K562 (cell line): ENCODE results near the gene MRPL55. TPM values are rescaled to one million over a fixed set of nuclear protein-coding genes. Genes with fewer than 3 reads are reported as not detected.

Source experiments
- ATAC-seq: fragments of 200-7000 bp; cut with Tn5 transposase; 3 replicates; pipeline ENCODE4 v1.9.1; 2020; ENCODE audit warnings: moderate library complexity
- BruUV-seq: library from RNA; stranded (reverse); fragments of 400-500 nt; replicated peaks from 2 replicates; lab custom pipeline; 2021; lab: Mats Ljungman, UMichigan
- CTCF ChIA-PET: fragments of 300-600 bp; formaldehyde crosslinking; extraction: SDS; loops from one replicate; lab custom pipeline; 2021; ENCODE audit warnings: low intra/inter-chr PET ratio; lab: Yijun Ruan, JAX
- POLR2A ChIA-PET: fragments of 300-600, 350-650 bp; sonication (Branson Sonifier 250); formaldehyde crosslinking; extraction: SDS; loops from one replicate; lab custom pipeline; 2021; ENCODE audit warnings: antibody characterized with exemption, inconsistent platforms; lab: Yijun Ruan, JAX
- DNase-seq, 4 experiments: peaks; one replicate each; pipeline versions ENCODE4 v3.0.0 to v3.0.0-alpha.2; 2011 to 2018; ENCODE audit warnings: low spot score in 3 of 4, mixed read lengths in 3 of 4; ENCODE audit errors: extremely low read depth in 1 of 4
- FAIRE-seq: peaks from 2 replicates; lab custom pipeline; 2011; peaks lifted over from hg19 to GRCh38; lab: Jason Lieb, UNC
- H2AFZ ChIP-seq: 2 replicates; pipeline ENCODE4 v1.6.0; 2011; ENCODE audit warnings: low read depth, low read length, control low read depth, inconsistent platforms
- H3K27ac ChIP-seq: fragments of 200-600 bp; 3 replicates; pipeline ENCODE4 v1.8.0; 2011; ENCODE audit warnings: low read depth, mild to moderate bottlenecking, control low read depth, inconsistent platforms, low read length, moderate library complexity, mixed read lengths; ENCODE audit errors: extremely low read depth
- H3K27me3 ChIP-seq, 2 experiments: fragments of 300-600 bp in 1 of 2; 2 replicates in 1 of 2; 3 replicates in 1 of 2; pipeline versions ENCODE4 v1.6.0 to v1.8.0; 2011; ENCODE audit warnings: inconsistent platforms in 2 of 2, low read length in 2 of 2, mild to moderate bottlenecking in 1 of 2, mixed read lengths in 1 of 2, moderate library complexity in 1 of 2; ENCODE audit not compliant: control insufficient read depth in 2 of 2, insufficient read depth in 2 of 2
- H3K36me3 ChIP-seq: fragments of 300-600 bp; 3 replicates; pipeline ENCODE4 v1.8.0; 2011; ENCODE audit warnings: mild to moderate bottlenecking, low read length, inconsistent platforms; ENCODE audit not compliant: control insufficient read depth, insufficient read depth
- H3K4me1 ChIP-seq, 2 experiments: fragments of 200-600 bp in 1 of 2; replicated peaks in 1 of 2; 2 replicates in 1 of 2; 3 replicates in 1 of 2; pipeline versions ENCODE4 v1.5.1 to v1.8.0; 2011; ENCODE audit warnings: inconsistent platforms in 2 of 2, low read length in 2 of 2, mild to moderate bottlenecking in 1 of 2, mixed read lengths in 1 of 2, moderate library complexity in 1 of 2; ENCODE audit not compliant: control insufficient read depth in 2 of 2, insufficient read depth in 2 of 2
- H3K4me2 ChIP-seq: 2 replicates; pipeline ENCODE4 v1.6.1; 2011; ENCODE audit warnings: low read length, control low read depth, inconsistent platforms, mixed read lengths; ENCODE audit not compliant: insufficient read depth
- H3K4me3 ChIP-seq: fragments of 200-600 bp; sonication (generic), shearing (Covaris generic); 2 replicates; pipeline ENCODE4 v1.5.1; 2016; ENCODE audit warnings: control low read depth, inconsistent platforms
- H3K79me2 ChIP-seq: fragments of 200-600 bp; 3 replicates; pipeline ENCODE4 v1.8.0; 2011; ENCODE audit warnings: low read length, inconsistent platforms; ENCODE audit not compliant: control insufficient read depth, insufficient read depth
- H3K9ac ChIP-seq, 2 experiments: 2 replicates each; pipeline versions ENCODE4 v1.6.0 to v1.6.1; 2011; ENCODE audit warnings: low read depth in 2 of 2, low read length in 2 of 2, control low read depth in 1 of 2, inconsistent platforms in 1 of 2, mild to moderate bottlenecking in 1 of 2, mixed read lengths in 1 of 2; ENCODE audit not compliant: insufficient read depth in 1 of 2
- H3K9me1 ChIP-seq: one replicate; pipeline ENCODE4 v1.6.0; 2011; ENCODE audit warnings: inconsistent platforms, mild to moderate bottlenecking, low read length, moderate library complexity; ENCODE audit not compliant: control insufficient read depth, insufficient read depth
- H3K9me3 ChIP-seq: replicated peaks from 2 replicates; pipeline ENCODE4 v1.5.1; 2011; ENCODE audit warnings: low read depth, low read length, inconsistent platforms; ENCODE audit not compliant: control insufficient read depth, insufficient read depth
- H4K20me1 ChIP-seq: replicated peaks from 2 replicates; pipeline ENCODE4 v1.6.1; 2011; ENCODE audit warnings: low read length, inconsistent platforms, mixed read lengths; ENCODE audit not compliant: control insufficient read depth, insufficient read depth
- CXXC5 ChIP-seq: fragments of 250-450 bp; sonication (Bioruptor Pico); IDR thresholded peaks from 2 replicates; pipeline ENCODE4 v1.8.0; 2022; ENCODE audit warnings: inconsistent platforms, mild to moderate bottlenecking, moderate library complexity
- DMBX1 ChIP-seq: fragments of 250-450 bp; sonication (Bioruptor Pico); IDR thresholded peaks from 2 replicates; pipeline ENCODE4 v1.8.0; 2022; ENCODE audit warnings: inconsistent platforms, mild to moderate bottlenecking, moderate library complexity, borderline replicate concordance
- MYBL2 ChIP-seq, 2 experiments: fragments of 450-650 bp in 1 of 2; sonication (generic) in 1 of 2; formaldehyde crosslinking in 1 of 2; IDR thresholded peaks; 2 replicates each; pipeline versions ENCODE4 v1.6.1 to v1.8.1; 2017 to 2022; ENCODE audit warnings: borderline replicate concordance in 1 of 2, inconsistent platforms in 1 of 2, low read depth in 1 of 2, mild to moderate bottlenecking in 1 of 2, missing genetic modification reagents in 1 of 2, moderate library complexity in 1 of 2
- SIRT6 ChIP-seq: IDR thresholded peaks from one replicate; pipeline ENCODE4 v1.6.1; 2012; ENCODE audit warnings: low read depth, mild to moderate bottlenecking, control low read depth, inconsistent platforms, low read length, moderate library complexity
- ZBTB7A ChIP-seq: IDR thresholded peaks from 2 replicates; pipeline ENCODE4 v1.6.1; 2011; ENCODE audit warnings: low read depth, mild to moderate bottlenecking, low read length, moderate library complexity, borderline replicate concordance; ENCODE audit not compliant: control insufficient read depth
- WGBS: fragments of 100-300 bp; shearing (Covaris generic); methylation state at CpG from one replicate; pipeline ENCODE4 v1.1.6; 2016; ENCODE audit warnings: low coverage, mixed read lengths; ENCODE audit not compliant: insufficient coverage; ENCODE audit errors: missing lambda C conversion rate; 5-methylcytosine and 5-hydroxymethylcytosine counted together
- in situ Hi-C: fragments of 300-500 bp; cut with MboI; formaldehyde crosslinking; loops from 4 replicates; pipeline ENCODE4 v1.15.0; 2018; ENCODE audit warnings: inconsistent platforms, mixed read lengths
- intact Hi-C: fragments of 100-400 bp; cut with micrococcal nuclease; formaldehyde crosslinking; loops from 2 replicates; pipeline ENCODE4 v1.14.2; 2022
- polyA plus RNA-seq, 8 experiments: library from polyadenylated mRNA; depleted of rRNA in 4 of 8; stranded (reverse) in 5 of 8; unstranded in 3 of 8; fragments of >200 nt; fragmentation: Nextera tagmentation in 2 of 8; fragmentation: Illumina TruSeq in 1 of 8; extraction: Ambion mirVana in 2 of 8; extraction: Trizol in 1 of 8; gene quantifications; 2 replicates each; pipeline versions ENCODE4 v1.2.1 to v1.2.3, GENCODE V29; 2011 to 2014; ENCODE audit warnings: inconsistent platforms in 1 of 8, missing spikeins in 1 of 8
- total RNA-seq, 7 experiments: library from RNA; depleted of rRNA in 6 of 7; stranded (reverse); fragments of >200 nt in 6 of 7; fragmentation: Illumina TruSeq in 2 of 7; extraction: Trizol in 2 of 7; gene quantifications; 2 replicates each; pipeline versions ENCODE4 v1.2.1 to v1.2.3, GENCODE V29; 2011 to 2021; ENCODE audit warnings: low replicate concordance in 1 of 7
- TF ChIP-seq, protein P1 (sequence below): conservative IDR thresholded peaks from 2 replicates; pipeline ENCODE4 v1.6.1; 2011; ENCODE audit warnings: low read depth, mild to moderate bottlenecking, low read length; ENCODE audit not compliant: control insufficient read depth
- TF ChIP-seq, protein P2 (sequence below): fragments of 450-650 bp; IDR thresholded peaks from 2 replicates; pipeline ENCODE4 v1.6.1; 2017; ENCODE audit warnings: antibody characterized with exemption, mild to moderate bottlenecking
- TF ChIP-seq, protein P3 (sequence below), 2 experiments: fragments of 450-650 bp; conservative IDR thresholded peaks; 2 replicates each; pipeline ENCODE4 v1.6.1; 2017; ENCODE audit warnings: mild to moderate bottlenecking in 2 of 2, moderate library complexity in 2 of 2
- TF ChIP-seq, protein P4 (sequence below): fragments of 450-650 bp; IDR thresholded peaks from 2 replicates; pipeline ENCODE4 v1.6.1; 2016; ENCODE audit warnings: low read depth, mild to moderate bottlenecking, moderate library complexity
- TF ChIP-seq, protein P5 (sequence below): fragments of 450-650 bp; IDR thresholded peaks from 2 replicates; pipeline ENCODE4 v1.6.1; 2017; ENCODE audit warnings: mild to moderate bottlenecking, moderate library complexity

The MRPL55 gene
- total and polyA plus RNA-seq, 9 of the 15 experiments (the other 6 are each of a cell fraction or from before 2014, with no cell fraction given): 34.9 to 228 (median 81.0) TPM

DNA sequence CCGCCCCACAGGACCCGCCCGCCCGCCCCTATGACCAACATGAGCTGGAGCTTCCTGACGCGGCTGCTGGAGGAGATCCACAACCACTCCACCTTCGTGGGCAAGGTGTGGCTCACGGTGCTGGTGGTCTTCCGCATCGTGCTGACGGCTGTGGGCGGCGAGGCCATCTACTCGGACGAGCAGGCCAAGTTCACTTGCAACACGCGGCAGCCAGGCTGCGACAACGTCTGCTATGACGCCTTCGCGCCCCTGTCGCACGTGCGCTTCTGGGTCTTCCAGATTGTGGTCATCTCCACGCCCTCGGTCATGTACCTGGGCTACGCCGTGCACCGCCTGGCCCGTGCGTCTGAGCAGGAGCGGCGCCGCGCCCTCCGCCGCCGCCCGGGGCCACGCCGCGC is 48.6 kb upstream of the MRPL55 start:
- intact Hi-C loops: no loop called here
- no peak for FAIRE-seq
- TF ChIP-seq, protein P1, sequence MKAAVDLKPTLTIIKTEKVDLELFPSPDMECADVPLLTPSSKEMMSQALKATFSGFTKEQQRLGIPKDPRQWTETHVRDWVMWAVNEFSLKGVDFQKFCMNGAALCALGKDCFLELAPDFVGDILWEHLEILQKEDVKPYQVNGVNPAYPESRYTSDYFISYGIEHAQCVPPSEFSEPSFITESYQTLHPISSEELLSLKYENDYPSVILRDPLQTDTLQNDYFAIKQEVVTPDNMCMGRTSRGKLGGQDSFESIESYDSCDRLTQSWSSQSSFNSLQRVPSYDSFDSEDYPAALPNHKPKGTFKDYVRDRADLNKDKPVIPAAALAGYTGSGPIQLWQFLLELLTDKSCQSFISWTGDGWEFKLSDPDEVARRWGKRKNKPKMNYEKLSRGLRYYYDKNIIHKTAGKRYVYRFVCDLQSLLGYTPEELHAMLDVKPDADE: no peak
- TF ChIP-seq, protein P2, sequence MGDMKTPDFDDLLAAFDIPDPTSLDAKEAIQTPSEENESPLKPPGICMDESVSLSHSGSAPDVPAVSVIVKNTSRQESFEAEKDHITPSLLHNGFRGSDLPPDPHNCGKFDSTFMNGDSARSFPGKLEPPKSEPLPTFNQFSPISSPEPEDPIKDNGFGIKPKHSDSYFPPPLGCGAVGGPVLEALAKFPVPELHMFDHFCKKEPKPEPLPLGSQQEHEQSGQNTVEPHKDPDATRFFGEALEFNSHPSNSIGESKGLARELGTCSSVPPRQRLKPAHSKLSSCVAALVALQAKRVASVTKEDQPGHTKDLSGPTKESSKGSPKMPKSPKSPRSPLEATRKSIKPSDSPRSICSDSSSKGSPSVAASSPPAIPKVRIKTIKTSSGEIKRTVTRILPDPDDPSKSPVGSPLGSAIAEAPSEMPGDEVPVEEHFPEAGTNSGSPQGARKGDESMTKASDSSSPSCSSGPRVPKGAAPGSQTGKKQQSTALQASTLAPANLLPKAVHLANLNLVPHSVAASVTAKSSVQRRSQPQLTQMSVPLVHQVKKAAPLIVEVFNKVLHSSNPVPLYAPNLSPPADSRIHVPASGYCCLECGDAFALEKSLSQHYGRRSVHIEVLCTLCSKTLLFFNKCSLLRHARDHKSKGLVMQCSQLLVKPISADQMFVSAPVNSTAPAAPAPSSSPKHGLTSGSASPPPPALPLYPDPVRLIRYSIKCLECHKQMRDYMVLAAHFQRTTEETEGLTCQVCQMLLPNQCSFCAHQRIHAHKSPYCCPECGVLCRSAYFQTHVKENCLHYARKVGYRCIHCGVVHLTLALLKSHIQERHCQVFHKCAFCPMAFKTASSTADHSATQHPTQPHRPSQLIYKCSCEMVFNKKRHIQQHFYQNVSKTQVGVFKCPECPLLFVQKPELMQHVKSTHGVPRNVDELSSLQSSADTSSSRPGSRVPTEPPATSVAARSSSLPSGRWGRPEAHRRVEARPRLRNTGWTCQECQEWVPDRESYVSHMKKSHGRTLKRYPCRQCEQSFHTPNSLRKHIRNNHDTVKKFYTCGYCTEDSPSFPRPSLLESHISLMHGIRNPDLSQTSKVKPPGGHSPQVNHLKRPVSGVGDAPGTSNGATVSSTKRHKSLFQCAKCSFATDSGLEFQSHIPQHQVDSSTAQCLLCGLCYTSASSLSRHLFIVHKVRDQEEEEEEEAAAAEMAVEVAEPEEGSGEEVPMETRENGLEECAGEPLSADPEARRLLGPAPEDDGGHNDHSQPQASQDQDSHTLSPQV: no peak
- TF ChIP-seq CXXC5 (CRISPR knock-in tag) (no peak), MYBL2 (IDR thresholded peaks at IDR 0.05; ENCODE audit: low read depth) (no peak), MYBL2 (CRISPR knock-in tag; IDR thresholded peaks at IDR 0.05; ENCODE audit: borderline replicate concordance) (no peak), ZBTB7A (no peak), SIRT6 (no peak), DMBX1 (CRISPR knock-in tag) (no peak)
- TF ChIP-seq, protein P3, sequence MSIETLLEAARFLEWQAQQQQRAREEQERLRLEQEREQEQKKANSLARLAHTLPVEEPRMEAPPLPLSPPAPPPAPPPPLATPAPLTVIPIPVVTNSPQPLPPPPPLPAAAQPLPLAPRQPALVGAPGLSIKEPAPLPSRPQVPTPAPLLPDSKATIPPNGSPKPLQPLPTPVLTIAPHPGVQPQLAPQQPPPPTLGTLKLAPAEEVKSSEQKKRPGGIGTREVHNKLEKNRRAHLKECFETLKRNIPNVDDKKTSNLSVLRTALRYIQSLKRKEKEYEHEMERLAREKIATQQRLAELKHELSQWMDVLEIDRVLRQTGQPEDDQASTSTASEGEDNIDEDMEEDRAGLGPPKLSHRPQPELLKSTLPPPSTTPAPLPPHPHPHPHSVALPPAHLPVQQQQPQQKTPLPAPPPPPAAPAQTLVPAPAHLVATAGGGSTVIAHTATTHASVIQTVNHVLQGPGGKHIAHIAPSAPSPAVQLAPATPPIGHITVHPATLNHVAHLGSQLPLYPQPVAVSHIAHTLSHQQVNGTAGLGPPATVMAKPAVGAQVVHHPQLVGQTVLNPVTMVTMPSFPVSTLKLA (conservative IDR thresholded peaks at IDR 0.05): no peak
- TF ChIP-seq, protein P4, sequence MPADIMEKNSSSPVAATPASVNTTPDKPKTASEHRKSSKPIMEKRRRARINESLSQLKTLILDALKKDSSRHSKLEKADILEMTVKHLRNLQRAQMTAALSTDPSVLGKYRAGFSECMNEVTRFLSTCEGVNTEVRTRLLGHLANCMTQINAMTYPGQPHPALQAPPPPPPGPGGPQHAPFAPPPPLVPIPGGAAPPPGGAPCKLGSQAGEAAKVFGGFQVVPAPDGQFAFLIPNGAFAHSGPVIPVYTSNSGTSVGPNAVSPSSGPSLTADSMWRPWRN: no peak
- TF ChIP-seq, protein P5, sequence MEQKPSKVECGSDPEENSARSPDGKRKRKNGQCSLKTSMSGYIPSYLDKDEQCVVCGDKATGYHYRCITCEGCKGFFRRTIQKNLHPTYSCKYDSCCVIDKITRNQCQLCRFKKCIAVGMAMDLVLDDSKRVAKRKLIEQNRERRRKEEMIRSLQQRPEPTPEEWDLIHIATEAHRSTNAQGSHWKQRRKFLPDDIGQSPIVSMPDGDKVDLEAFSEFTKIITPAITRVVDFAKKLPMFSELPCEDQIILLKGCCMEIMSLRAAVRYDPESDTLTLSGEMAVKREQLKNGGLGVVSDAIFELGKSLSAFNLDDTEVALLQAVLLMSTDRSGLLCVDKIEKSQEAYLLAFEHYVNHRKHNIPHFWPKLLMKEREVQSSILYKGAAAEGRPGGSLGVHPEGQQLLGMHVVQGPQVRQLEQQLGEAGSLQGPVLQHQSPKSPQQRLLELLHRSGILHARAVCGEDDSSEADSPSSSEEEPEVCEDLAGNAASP: no peak

More for the DNA sequence above, 48.6 kb upstream of the MRPL55 start:
- Histone ChIP-seq H3K9ac (no peak overlapping the region), H2AFZ (no peak overlapping the region), H3K4me2 (no peak overlapping the region), H3K4me1 (peaks cover 0 to 55% of the 10 kb centered on the region in 2 experiments; a peak in 3 of 5 replicates), H3K9me1 (peaks cover 3% of the 10 kb centered on the region), H3K36me3 (no peaks in the 10 kb centered on the region), H3K79me2 (no peaks in the 10 kb centered on the region), H3K9me3 (no peaks in the 10 kb centered on the region), H3K4me3 (no peak overlapping the region), H3K27me3 (no peaks in the 10 kb centered on the region), H4K20me1 (no peaks in the 10 kb centered on the region; the same call in 1 of the 2 replicates), H3K27ac (no peak overlapping the region)
- ChIA-PET POLR2A (interaction anchor here (1.4 kb wide), 1 partner anchor 9 kb away, joined by 7 read pairs; no protein-coding TSS in a partner anchor), CTCF (no interaction called here)
- no TSS peak for BruUV-seq
- ATAC-seq: no peak
- WGBS: 79% methylated on average over 27 of the region's 43 CpGs
- in situ Hi-C loops: no loop called here
- no peak for DNase-seq
